GM19455 (cell line): Measurements from ENCODE around the gene AIFM2.
"Not testable (repeated sequence)": the region's sequence is repeated elsewhere in the genome, so short reads cannot be mapped to it uniquely, and the experiment has no call there.

ENCODE experiments used
- ATAC-seq: cut with Tn5 transposase; IDR thresholded peaks from one replicate; pipeline ENCODE4 v1.9.1; 2021; ENCODE audit not compliant: unreplicated experiment

AIFM2 gene

GRCh38 chr10:70096016-70096704 lies 36.5 kb downstream of the AIFM2 start:
- no peak for ATAC-seq

- ATAC-seq = no peak
These were observed 38.4 kb downstream of the AIFM2 start for GRCh38 chr10:70094250-70094649.

GRCh38 chr10:70093335-70093944 lies 39.2 kb downstream of the AIFM2 start:
- ATAC-seq = no peak

- ATAC-seq = no peak
These were observed 40.3 kb downstream of the AIFM2 start for GRCh38 chr10:70092389-70092718.

GRCh38 chr10:70090951-70091350 lies 41.7 kb downstream of the AIFM2 start:
- ATAC-seq = no peak

GRCh38 chr10:70090013-70090412 lies 42.6 kb downstream of the AIFM2 start:
- ATAC-seq = no peak

GRCh38 chr10:70088308-70088698 lies 44.3 kb downstream of the AIFM2 start:
- no peak for ATAC-seq

- ATAC-seq = no peak
These were observed 44.9 kb downstream of the AIFM2 start for GRCh38 chr10:70087616-70088307.

- ATAC-seq = no peak
These were observed 46.5 kb downstream of the AIFM2 start for GRCh38 chr10:70085975-70086613.

GRCh38 chr10:70084189-70084588 lies 48.4 kb downstream of the AIFM2 start:
- no peak for ATAC-seq

- not testable (repeated sequence) for ATAC-seq
These were observed 51.8 kb downstream of the AIFM2 start for GRCh38 chr10:70080789-70081188.

- no peak for ATAC-seq
These were observed 53.7 kb downstream of the AIFM2 start for GRCh38 chr10:70078937-70079336.

GRCh38 chr10:70078329-70078728 lies 54.3 kb downstream of the AIFM2 start:
- no peak for ATAC-seq

- ATAC-seq = no peak
These were observed 57.7 kb downstream of the AIFM2 start for GRCh38 chr10:70074971-70075370.

- no peak for ATAC-seq
These were observed 58.5 kb downstream of the AIFM2 start for GRCh38 chr10:70074165-70074564.

GRCh38 chr10:70070834-70071233 lies 61.8 kb downstream of the AIFM2 start:
- no peak for ATAC-seq

- ATAC-seq = no peak
These were observed 63.3 kb downstream of the AIFM2 start for GRCh38 chr10:70069346-70069745.

GRCh38 chr10:70068925-70069324 lies 63.7 kb downstream of the AIFM2 start:
- ATAC-seq = no peak

GRCh38 chr10:70067586-70067985 lies 65.0 kb downstream of the AIFM2 start:
- no peak for ATAC-seq

GRCh38 chr10:70066190-70066589 lies 66.4 kb downstream of the AIFM2 start:
- no peak for ATAC-seq

GRCh38 chr10:70064486-70064885 lies 68.1 kb downstream of the AIFM2 start:
- no peak for ATAC-seq
